NCI-H510A (cell line): ENCODE results near the gene UCHL3.

ENCODE experiments used
- DNase-seq: peaks from one replicate; lab custom pipeline; 2025; lab: John Stamatoyannopoulos, UW

UCHL3 gene

DNA sequence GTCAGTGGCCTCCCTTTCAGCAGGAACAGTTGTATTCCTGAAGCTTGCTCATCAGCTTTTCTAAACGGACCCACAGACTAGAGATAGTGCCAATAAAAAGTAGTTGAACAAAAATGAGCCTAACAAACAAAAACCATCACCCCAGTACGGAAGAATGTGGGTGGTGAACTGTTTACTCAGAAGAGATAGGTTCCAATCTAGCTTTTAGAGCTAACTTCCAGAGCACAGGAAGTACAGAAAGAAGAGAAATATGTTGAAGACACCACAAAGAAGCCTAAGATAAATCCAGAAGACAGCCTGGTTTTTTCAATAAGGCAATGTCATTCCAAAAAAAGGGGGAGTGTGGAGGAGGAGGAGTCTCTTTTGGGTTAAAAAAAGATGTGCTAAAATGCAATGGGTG lies 83.7 kb downstream of the UCHL3 start:
- DNase-seq: no peak

DNA sequence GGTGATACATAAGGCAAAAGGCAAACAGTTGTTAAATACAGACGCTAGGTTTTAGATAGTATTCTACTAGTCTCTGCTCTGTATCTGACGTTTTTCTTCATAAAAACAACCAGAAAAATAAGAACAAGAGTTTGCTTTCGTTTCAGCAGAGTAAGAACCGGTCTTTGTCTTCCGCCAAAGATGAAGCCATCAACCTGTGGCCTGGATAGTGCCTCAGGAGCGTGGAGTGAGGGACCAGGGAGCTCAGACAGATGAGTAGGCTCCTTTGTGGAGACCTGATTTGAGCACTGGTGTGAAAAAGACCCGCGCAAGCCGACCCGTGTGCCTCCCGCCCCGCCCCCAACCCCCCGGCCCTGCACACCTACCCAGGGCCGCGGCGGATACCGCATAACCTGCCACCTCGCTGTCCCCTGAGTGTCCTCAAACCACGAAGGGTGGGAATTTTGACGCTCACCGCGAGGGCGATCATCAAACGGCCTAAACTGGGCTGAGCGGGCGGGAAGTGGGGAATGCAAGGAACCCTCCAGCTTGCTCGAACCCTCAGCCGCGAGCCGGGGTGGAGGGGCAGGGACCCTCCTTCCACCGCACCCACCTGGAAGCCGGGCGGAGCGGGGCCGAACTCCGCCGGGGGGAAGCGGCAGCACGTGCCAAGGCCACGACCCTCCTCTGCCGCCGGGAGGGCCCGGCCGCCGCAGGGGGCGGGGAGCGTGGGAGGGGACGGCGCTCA lies 85.7 kb downstream of the UCHL3 start:
- no peak for DNase-seq

DNA sequence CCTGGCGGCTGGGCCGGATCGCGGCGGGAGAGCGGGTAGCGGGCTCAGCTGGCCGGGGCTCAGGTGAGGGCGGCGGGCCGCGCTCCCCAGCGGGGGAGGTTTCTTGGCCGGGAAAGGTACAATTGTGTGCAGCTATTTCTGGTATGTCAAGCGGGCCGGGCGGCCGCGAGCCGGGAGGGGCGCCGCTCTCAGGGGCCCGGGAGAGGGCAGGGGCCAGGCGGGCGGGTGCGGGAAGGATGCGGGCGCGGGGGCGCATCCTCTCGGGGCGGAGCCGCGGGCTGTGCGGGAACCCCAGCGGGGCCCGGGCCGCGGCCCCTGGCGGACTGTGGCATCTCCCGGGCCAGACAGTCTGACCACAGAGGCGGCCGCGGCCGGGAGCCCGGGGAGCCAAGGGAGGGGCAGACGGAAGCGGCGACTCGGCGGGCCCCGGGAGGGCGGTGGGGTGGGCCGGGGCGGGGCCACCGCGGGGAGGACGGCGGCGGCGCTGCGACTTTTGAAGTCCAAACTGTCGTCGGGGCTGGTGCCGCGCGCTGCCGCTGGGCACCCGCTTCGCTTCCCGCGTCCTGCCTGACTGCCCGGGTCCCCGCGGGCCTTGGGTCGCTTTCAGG lies 86.3 kb downstream of the UCHL3 start, which contains the start of gene LMO7:
TSS of gene LMO7 (plus strand) at position 503 of the 608 bp plus-strand sequence. CDS start 328 bp downstream, outside the sequence.
- DNase-seq: no peak

GRCh38 chr13:75636436-75637180 lies 87.0 kb downstream of the UCHL3 start:
- DNase-seq: no peak

- no peak for DNase-seq
Observed at GRCh38 chr13:75637181-75637750, 87.7 kb downstream of the UCHL3 start.

DNA sequence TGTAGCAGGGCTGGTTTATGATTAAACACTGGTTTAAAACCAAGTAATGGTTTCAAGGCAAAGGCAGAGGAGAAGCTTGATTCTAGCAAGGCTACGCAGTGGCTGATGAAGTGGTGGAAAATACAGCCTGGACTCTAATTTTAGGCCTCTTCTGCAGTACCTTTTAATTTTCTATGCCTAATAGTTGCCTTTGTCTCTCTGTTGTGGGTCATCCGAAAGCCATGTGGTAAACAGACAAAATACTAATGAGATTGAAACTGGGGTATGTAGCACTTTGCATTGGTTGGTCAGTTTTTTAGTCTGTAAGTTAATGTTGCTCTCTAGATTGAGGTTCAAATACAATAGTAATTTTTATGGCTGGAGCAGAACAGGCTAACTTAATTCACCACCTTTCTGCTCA lies 89.9 kb downstream of the UCHL3 start:
- DNase-seq: no peak

DNA sequence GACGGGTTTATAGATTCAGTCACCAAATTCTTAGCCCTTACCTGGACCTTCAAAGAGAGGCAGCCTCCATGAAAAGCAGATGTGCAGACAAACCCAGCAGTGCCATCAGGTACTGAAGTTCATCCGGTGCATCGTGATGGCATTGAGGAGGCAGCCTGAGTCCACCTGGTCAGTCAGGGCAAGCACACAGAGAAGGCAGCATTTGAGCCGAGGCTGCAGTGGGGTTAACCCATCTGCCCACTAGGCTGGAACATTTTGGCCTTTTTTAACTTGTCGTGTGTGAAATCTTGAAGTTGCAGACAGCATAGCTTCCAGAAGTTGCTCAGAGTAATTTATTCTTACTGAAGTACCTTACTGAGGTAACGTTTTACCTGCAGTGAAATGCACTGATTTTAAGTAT lies 91.4 kb downstream of the UCHL3 start:
- DNase-seq: no peak

DNA sequence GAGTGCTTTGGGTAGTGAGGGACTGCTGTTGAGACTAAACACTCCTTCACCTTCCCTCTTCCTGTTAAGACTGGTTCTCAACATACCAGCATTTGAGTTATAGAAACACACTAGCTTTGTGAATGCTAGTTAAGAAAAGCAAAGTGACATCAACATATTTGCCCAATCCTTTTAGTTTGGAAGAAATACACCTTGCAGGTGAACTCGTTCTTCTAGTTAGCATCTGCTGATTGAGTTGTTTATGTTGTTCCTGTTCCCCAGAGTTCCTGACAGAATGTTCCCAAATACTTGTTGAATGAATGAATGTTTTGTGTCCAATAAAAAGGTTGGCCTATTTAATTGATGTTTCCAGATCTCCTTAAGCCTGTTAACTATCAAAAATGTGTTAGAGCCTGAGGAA lies 93.6 kb downstream of the UCHL3 start:
- no peak for DNase-seq

GRCh38 chr13:75643693-75644092 lies 94.1 kb downstream of the UCHL3 start:
- DNase-seq: no peak

DNA sequence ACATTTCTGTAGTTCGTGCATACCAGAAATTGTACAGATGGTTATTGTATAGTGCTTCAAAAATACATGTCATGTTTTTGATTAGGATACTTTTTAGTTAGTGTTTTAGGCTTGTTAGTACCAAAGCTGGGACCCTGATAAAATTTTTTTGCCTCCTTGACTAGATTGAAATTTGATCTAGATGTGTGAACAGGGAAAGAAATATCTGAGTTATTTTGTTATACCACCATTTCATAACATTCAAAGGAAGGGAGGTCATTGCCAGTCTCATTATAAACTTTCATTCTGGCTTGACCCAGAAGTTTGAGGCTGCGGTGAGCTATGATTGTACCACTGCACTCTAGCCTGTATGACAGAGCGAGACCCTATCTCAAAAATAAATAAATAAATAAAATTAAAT lies 95.5 kb downstream of the UCHL3 start:
- DNase-seq: no peak

DNA sequence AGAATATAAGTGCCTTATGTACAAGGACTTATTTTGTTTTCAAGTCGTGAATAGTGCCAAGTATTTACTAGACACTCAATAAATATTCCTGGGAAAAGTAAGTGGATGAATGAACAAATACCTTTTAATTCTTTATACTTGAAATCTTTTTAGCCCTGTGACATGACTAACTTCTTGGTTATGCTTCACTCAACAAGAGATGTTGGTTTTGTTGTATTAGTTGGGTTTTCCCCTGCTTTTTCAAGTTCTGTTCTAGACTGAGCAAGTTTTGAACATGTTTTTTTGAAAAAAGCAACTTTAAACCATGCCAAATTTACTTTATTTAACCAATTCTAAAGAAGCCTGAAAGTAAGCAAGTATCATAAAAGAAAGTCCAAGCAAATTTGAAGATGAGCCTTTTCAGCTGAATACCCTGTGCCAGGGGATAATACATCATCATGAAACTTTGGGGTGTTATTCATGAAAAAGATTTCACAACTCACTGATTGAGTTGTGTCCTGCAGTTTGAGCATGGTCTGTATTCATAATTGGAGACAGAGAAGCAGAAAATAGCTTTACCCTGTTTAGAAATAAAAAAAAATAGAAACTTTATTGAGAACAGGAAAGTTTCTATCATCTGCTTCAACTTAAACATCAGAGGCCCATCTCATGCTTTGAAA lies 97.7 kb downstream of the UCHL3 start:
- no peak for DNase-seq

- no peak for DNase-seq
Observed at GRCh38 chr13:75648446-75648845, 98.9 kb downstream of the UCHL3 start.

DNA sequence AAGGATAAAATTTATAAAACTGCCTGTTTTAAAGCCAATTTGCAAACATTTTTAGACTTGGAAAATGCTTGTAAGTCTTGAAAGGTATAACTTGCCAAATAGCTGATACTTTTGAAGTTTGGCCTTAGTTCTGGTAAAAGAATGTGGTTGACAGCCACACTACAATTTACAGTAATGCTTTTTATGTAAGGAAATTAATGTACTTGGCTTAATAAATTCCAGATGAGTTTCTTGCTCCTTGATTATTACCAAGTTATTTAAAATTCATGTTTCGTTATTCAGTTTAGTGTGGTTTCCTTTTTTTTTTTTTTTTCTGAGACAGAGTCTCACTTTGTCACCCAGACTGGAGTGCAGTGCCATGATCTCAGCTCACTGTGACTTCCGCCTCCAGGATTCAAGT lies 101.4 kb downstream of the UCHL3 start:
- DNase-seq: no peak

- no peak for DNase-seq
Observed at GRCh38 chr13:75652726-75653125, 103.1 kb downstream of the UCHL3 start.
